AG04450 (cell line): Measurements from ENCODE around the gene MYO1G. TPM values are rescaled to one million over a fixed set of nuclear protein-coding genes. Genes with fewer than 3 reads are reported as not detected.

Experiments
- CTCF ChIA-PET: fragments of 300-600, 350-600 bp; formaldehyde crosslinking; extraction: SDS; loops from one replicate; lab custom pipeline; 2022; ENCODE audit warnings: antibody characterized with exemption, inconsistent platforms; lab: Charles Lee
- POLR2A ChIA-PET: fragments of 350-600 bp; formaldehyde crosslinking; extraction: SDS; loops from one replicate; lab custom pipeline; 2021; ENCODE audit warnings: antibody characterized with exemption, inconsistent platforms; lab: Yijun Ruan, JAX
- DNase-seq: peaks from one replicate; pipeline ENCODE4 v3.0.0-alpha.2; 2011; ENCODE audit warnings: low read depth, low spot score
- H3K27ac ChIP-seq: one replicate; pipeline ENCODE4 v1.5.1; 2012; ENCODE audit warnings: low read depth, low read length, control low read depth
- H3K27me3 ChIP-seq: one replicate; pipeline ENCODE4 v1.6.0; 2012; ENCODE audit warnings: low read length; ENCODE audit not compliant: control insufficient read depth, insufficient read depth
- H3K4me3 ChIP-seq: 2 replicates; pipeline ENCODE4 v1.5.1; 2011; ENCODE audit warnings: mild to moderate bottlenecking, low read depth, low read length, control low read depth
- H3K9me3 ChIP-seq: 2 replicates; pipeline ENCODE4 v1.5.1; 2012; ENCODE audit warnings: low read length; ENCODE audit not compliant: control insufficient read depth, insufficient read depth
- polyA plus RNA-seq: library from polyadenylated mRNA; depleted of rRNA; stranded (reverse); fragments of >200 nt; gene quantifications from 2 replicates; pipeline ENCODE4 v1.2.3, GENCODE V29; 2011
- TF ChIP-seq, protein P1 (sequence below): IDR thresholded peaks from 2 replicates; pipeline ENCODE4 v1.5.1; 2011; ENCODE audit warnings: low read depth, low read length, control low read depth, inconsistent platforms

MYO1G gene
- polyA plus RNA-seq, 1 experiment, result not detected

DNA sequence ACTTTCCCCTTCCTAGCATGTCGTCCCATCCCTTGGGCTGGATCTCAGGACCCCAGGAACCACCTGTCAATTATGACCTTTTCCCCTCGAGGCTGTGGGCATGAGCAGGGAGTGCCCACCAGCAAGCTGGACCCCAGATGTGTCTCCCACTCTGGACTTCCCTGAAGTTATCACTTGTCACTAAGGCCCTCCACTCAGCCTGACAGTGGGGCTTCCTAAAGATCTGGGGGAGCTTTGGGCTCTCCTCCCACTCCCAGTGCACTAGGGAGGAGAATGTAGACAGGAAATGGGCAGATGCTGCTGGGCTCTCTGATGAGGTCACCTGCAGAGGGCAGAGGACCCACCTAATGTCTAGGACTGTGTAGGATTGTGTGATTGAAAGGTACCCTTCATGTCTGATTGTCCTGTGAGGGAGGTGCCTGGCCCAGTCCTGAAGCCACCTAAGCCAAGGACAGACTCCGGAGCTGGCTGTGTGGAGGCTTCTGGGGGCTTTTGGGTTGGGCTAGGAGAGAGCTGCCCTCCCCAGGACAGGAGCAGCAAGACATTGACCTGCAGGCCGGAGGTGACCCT lies 18.7 kb downstream of the MYO1G start:
- ChIA-PET CTCF (no interaction called here), POLR2A (no interaction called here)
- no peak for DNase-seq
- TF ChIP-seq, protein P1, sequence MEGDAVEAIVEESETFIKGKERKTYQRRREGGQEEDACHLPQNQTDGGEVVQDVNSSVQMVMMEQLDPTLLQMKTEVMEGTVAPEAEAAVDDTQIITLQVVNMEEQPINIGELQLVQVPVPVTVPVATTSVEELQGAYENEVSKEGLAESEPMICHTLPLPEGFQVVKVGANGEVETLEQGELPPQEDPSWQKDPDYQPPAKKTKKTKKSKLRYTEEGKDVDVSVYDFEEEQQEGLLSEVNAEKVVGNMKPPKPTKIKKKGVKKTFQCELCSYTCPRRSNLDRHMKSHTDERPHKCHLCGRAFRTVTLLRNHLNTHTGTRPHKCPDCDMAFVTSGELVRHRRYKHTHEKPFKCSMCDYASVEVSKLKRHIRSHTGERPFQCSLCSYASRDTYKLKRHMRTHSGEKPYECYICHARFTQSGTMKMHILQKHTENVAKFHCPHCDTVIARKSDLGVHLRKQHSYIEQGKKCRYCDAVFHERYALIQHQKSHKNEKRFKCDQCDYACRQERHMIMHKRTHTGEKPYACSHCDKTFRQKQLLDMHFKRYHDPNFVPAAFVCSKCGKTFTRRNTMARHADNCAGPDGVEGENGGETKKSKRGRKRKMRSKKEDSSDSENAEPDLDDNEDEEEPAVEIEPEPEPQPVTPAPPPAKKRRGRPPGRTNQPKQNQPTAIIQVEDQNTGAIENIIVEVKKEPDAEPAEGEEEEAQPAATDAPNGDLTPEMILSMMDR, result no peak
- Histone ChIP-seq H3K9me3 (no peaks in the 10 kb centered on the region; the same call in 1 of the 2 replicates), H3K27ac (no peak overlapping the region), H3K4me3 (no peak overlapping the region), H3K27me3 (peaks cover 17% of the 10 kb centered on the region)

GRCh38 chr7:44959433-44959951 lies 19.3 kb downstream of the MYO1G start:
- POLR2A ChIA-PET, result no interaction called here
- no peak for DNase-seq
- Histone ChIP-seq H3K27ac (no peak overlapping the region), H3K9me3 (no peaks in the 10 kb centered on the region; the same call in 1 of the 2 replicates), H3K27me3 (peaks cover 17% of the 10 kb centered on the region), H3K4me3 (no peak overlapping the region)
- TF ChIP-seq, protein P1, result no peak
- CTCF ChIA-PET, result no interaction called here

GRCh38 chr7:44958645-44959344 lies 20.0 kb downstream of the MYO1G start:
- ChIA-PET CTCF (no interaction called here), POLR2A (no interaction called here)
- Histone ChIP-seq H3K4me3 (no peak overlapping the region), H3K27me3 (peaks cover 16% of the 10 kb centered on the region), H3K27ac (no peak overlapping the region), H3K9me3 (no peaks in the 10 kb centered on the region)
- DNase-seq, result no peak
- TF ChIP-seq, protein P1, result no peak

GRCh38 chr7:44956157-44956766 lies 22.6 kb downstream of the MYO1G start:
- ChIA-PET POLR2A (interaction anchor here (0.6 kb wide), 1 partner anchor 342 kb away, joined by 10 read pairs; no protein-coding TSS in a partner anchor), CTCF (interaction anchor here (0.5 to 1.5 kb wide), 2 partner anchors 55 to 180 kb away, joined by 3 to 4 read pairs; no protein-coding TSS in a partner anchor)
- peaks cover 19% of the 10 kb centered on the region for H3K27me3 ChIP-seq
- DNase-seq, result no peak
- TF ChIP-seq, protein P1, result no peak
- H3K27ac ChIP-seq, result no peak overlapping the region
- no peaks in the 10 kb centered on the region for H3K9me3 ChIP-seq
- H3K4me3 ChIP-seq, result no peak overlapping the region
